Lung (tissue), 12 donors: ENCODE results near the gene ATP5PO. TPM values are rescaled to one million over a fixed set of nuclear protein-coding genes. Genes with fewer than 3 reads are reported as not detected.

Experiments
- ATAC-seq: fragments of 200-7000 bp; cut with Tn5 transposase; one replicate; pipeline ENCODE4 v1.9.1; 2020; ENCODE audit warnings: moderate number of reproducible peaks; ENCODE audit not compliant: insufficient read depth, low FRiP score
- DNase-seq, 3 donors: peaks; one replicate each; pipeline ENCODE4 v3.0.0-alpha.2; 2013 to 2017
- H3K27ac ChIP-seq, 2 donors: one replicate each; pipeline ENCODE4 v1.5.1; 2013; ENCODE audit warnings: mild to moderate bottlenecking in 2 of 2, moderate library complexity in 2 of 2, control low read depth in 1 of 2, inconsistent platforms in 1 of 2, low read depth in 1 of 2, low read length in 1 of 2
- H3K27me3 ChIP-seq, 3 donors: one replicate each; pipeline ENCODE4 v1.5.1; 2013; ENCODE audit warnings: low read length in 2 of 3; ENCODE audit not compliant: control insufficient read depth in 3 of 3, insufficient read depth in 3 of 3
- H3K36me3 ChIP-seq, 4 donors: one replicate each; pipeline ENCODE4 v1.5.1; 2013; ENCODE audit warnings: low read length in 4 of 4, mild to moderate bottlenecking in 1 of 4, moderate library complexity in 1 of 4; ENCODE audit not compliant: control insufficient read depth in 4 of 4, insufficient read depth in 4 of 4
- H3K4me1 ChIP-seq, 5 donors: one replicate each; pipeline ENCODE4 v1.5.1; 2013; ENCODE audit warnings: low read length in 5 of 5, mild to moderate bottlenecking in 2 of 5, moderate library complexity in 1 of 5; ENCODE audit not compliant: control insufficient read depth in 5 of 5, insufficient read depth in 5 of 5
- H3K4me3 ChIP-seq: one replicate; pipeline ENCODE4 v1.5.1; 2013; ENCODE audit warnings: mild to moderate bottlenecking, control low read depth, moderate library complexity
- H3K9ac ChIP-seq, 2 donors: one replicate each; pipeline ENCODE4 v1.5.1; 2013; ENCODE audit warnings: low read length in 2 of 2, control low read depth in 1 of 2; ENCODE audit not compliant: insufficient read depth in 1 of 2
- H3K9me3 ChIP-seq, 4 donors: one replicate each; pipeline ENCODE4 v1.5.1; 2013; ENCODE audit warnings: low read length in 3 of 4, mild to moderate bottlenecking in 1 of 4, moderate library complexity in 1 of 4; ENCODE audit not compliant: control insufficient read depth in 4 of 4, insufficient read depth in 3 of 4
- CTCF ChIP-seq: IDR thresholded peaks from 2 replicates; pipeline ENCODE4 v1.5.1; 2012; ENCODE audit warnings: mild to moderate bottlenecking; ENCODE audit errors: control extremely low read depth, extremely low read depth
- WGBS, 2 donors: extraction: QIAGEN DNeasy Blood & Tissue Kit; methylation state at CpG; one replicate each; pipeline ENCODE4 v1.1.7; 2013; 5-methylcytosine and 5-hydroxymethylcytosine counted together
- polyA plus RNA-seq, 2 donors: library from polyadenylated mRNA; stranded (reverse); fragments of 200-250 nt; gene quantifications; one replicate each; pipeline ENCODE4 v1.2.1, GENCODE V29; 2013
- total RNA-seq, 2 donors: library from RNA; depleted of rRNA in 1 of 2; stranded (reverse); fragments of >200 nt in 1 of 2; gene quantifications; one replicate each; pipeline ENCODE4 v1.2.1, GENCODE V29; 2014 to 2021
- donor health status: control.
- donor health status: control.
- donor health status: Bipolar disorder and iron deficiency.
- donor health status: healthy.
- donor health status: DM: yes; HTN: yes; CAD: no.

Gene ATP5PO
- total and polyA plus RNA-seq, 4 donors = 146 to 287 (median 175) TPM

GRCh38 chr21:33962290-33962689, 46.7 kb upstream of the ATP5PO start:
- Histone ChIP-seq H3K4me3 (no peak overlapping the region), H3K27me3 (no peaks in the 10 kb centered on the region), H3K36me3 (no peaks in the 10 kb centered on the region), H3K4me1 (peaks cover 0 to 7% (median 3%) of the 10 kb centered on the region in 5 donors), H3K9ac (no peak overlapping the region), H3K27ac (no peak overlapping the region), H3K9me3 (no peaks in the 10 kb centered on the region)
- TF ChIP-seq CTCF = no peak
- DNase-seq = no peak
- no peak for ATAC-seq
- 96 to 97% methylated on average over 6 of the region's 6 CpGs for WGBS, 2 donors

GRCh38 chr21:33961061-33961460, 45.5 kb upstream of the ATP5PO start:
- ATAC-seq (no peak), DNase-seq (no peak)
- 80 to 81% methylated on average over 6 of the region's 6 CpGs for WGBS, 2 donors
- H3K27ac ChIP-seq = no peak overlapping the region
- TF ChIP-seq CTCF = no peak
- no peaks in the 10 kb centered on the region for H3K4me1 ChIP-seq
- H3K9ac ChIP-seq = no peak overlapping the region
- H3K36me3 ChIP-seq = no peaks in the 10 kb centered on the region
- H3K27me3 ChIP-seq = no peaks in the 10 kb centered on the region
- H3K9me3 ChIP-seq = no peaks in the 10 kb centered on the region
- no peak overlapping the region for H3K4me3 ChIP-seq

GRCh38 chr21:33959680-33960079, 44.1 kb upstream of the ATP5PO start:
- Histone ChIP-seq H3K4me3 (no peak overlapping the region), H3K27ac (no peak overlapping the region), H3K9ac (no peak overlapping the region), H3K36me3 (no peaks in the 10 kb centered on the region), H3K9me3 (no peaks in the 10 kb centered on the region), H3K27me3 (no peaks in the 10 kb centered on the region), H3K4me1 (no peaks in the 10 kb centered on the region)
- ATAC-seq (no peak), DNase-seq (no peak)
- TF ChIP-seq CTCF = no peak

GRCh38 chr21:33954395-33954794, 38.8 kb upstream of the ATP5PO start:
- DNase-seq = no peak
- no peak overlapping the region for H3K27ac ChIP-seq
- H3K4me1 ChIP-seq = no peaks in the 10 kb centered on the region
- 95 to 96% methylated on average over 2 of the region's 2 CpGs for WGBS, 2 donors
- TF ChIP-seq CTCF = no peak
- no peaks in the 10 kb centered on the region for H3K9me3 ChIP-seq
- no peak for ATAC-seq
- no peaks in the 10 kb centered on the region for H3K27me3 ChIP-seq
- H3K4me3 ChIP-seq = no peak overlapping the region
- H3K36me3 ChIP-seq = no peaks in the 10 kb centered on the region
- H3K9ac ChIP-seq = no peak overlapping the region
